NCI-H2029 (cell line): ENCODE data around the gene KLHDC4.
"Not testable (repeated sequence)": the region's sequence is repeated elsewhere in the genome, so short reads cannot be mapped to it uniquely, and the experiment has no call there.

Source experiments
- DNase-seq: peaks from one replicate; lab custom pipeline; 2025; lab: John Stamatoyannopoulos, UW

KLHDC4 gene

DNA sequence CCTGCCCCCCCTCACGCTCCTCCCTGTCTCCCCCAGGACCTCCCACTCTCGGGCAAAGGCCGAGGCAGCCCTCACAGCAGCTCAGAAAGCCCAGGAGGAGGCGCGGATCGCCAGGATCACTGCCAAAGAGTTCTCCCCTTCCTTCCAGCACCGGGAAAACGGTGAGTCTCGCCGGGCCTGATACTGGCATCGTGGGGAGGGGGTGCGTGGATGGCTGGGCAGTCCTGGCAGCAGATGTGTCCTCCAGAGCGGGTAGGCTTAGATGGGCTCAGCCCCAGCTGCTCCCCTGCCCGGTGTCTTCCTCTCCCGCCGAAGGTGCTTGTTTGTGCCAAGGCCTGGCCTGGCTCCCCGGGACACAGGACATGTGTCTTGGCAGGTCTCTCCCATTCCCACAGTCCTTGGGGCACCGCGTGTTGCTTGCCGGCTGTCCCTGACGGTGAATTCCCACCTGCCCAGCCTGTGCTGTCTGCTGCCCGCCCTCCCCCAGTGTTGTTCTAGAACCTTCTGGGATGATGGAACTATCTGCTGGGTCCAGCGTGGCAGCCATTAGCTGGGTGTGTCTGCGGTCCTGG, 81.6 kb downstream of the KLHDC4 start:
- DNase-seq = no peak

DNA sequence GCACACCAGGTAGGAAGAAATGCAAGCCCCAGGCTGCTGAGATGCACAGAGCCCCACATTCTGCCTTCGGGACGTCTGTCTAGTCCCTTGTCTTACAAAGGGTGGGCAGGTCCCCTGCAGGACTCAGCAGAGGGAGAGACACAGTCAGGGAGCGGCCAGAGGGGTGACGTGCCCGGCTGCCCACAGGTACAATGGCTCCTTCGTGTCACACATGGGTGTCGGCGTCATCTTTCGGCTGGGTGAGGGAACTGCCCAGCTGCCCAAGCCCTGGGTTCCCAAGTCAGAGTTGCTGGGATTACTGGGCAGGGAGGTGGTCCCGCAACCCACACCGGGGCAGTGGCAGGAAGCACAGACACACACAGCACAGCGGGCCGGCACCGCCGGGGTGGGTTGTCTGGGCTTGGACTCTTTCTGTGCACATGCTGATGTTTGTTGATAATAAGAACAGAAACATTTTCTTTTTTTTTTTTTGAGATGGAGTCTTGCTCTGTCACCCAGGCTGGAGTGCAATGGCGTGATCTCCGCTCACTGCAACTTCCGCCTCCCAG, 82.9 kb downstream of the KLHDC4 start:
- DNase-seq = no peak

DNA sequence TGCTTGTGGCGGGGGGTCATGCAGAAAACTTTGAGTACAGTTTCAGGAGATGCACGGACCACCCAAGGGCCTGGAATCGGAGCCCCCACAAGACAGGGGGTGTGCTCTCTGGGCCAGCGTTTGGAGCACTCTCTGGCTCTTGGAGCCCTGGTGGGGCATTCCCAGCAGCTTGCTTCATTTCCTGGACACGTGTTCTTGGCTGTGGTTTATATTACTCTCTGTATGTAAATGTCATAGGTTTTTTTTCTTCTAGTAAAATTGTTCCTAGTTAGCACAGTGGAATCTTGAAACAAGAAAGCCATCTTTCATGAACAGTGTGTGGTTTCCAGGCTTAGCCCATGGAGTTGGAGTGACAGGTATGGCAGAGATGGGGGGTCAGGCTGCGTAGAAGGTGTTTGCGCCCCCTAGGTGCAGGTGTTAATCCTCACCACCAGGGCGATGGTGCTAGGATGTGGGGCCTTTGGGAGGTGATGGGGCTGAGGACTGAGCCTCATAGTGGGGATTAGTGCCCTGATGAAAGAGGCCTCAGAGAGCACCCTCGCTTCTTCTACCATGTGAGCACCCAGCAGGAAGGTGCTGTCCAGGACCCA, 83.7 kb downstream of the KLHDC4 start:
- no peak for DNase-seq

DNA sequence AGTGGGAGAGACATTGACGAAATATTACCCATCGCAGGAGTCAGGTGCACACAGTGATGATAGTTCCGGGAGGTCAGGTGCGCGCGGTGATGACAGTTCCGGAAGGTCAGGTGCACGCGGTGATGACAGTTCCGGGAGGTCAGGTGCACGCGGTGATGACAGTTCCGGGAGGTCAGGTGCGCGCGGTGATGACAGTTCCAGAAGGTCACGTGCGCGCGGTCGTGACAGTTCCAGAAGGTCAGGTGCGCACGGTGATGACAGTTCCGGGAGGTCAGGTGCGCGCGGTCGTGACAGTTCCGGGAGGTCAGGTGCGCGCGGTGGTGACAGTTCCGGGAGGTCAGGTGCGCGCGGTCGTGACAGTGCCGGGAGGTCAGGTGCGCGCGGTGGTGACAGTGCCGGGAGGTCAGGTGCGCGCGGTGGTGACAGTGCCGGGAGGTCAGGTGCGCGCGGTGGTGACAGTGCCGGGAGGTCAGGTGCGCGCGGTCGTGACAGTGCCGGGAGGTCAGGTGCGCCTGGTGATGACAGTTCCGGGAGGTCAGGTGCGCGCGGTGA, 84.7 kb downstream of the KLHDC4 start:
- DNase-seq = not testable (repeated sequence)

DNA sequence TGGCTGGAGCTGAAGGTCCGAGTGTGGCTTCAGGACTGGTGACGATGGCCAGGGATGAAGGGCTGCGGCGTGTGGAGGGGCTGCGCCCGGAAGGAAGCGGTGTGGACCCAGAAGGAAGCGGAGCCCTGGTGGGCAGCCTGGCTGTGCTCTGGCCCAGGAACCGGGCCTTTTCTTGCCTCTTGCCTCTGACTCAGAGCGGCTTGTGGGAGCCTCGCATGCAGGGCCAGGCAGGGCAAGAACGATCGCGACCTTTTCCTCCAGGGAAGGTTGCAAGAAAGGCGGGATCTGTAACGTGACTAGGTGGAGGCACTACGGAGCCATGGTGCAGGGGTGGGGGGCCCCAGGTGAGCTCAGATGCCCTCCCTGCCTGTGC, 85.5 kb downstream of the KLHDC4 start:
- DNase-seq = no peak

DNA sequence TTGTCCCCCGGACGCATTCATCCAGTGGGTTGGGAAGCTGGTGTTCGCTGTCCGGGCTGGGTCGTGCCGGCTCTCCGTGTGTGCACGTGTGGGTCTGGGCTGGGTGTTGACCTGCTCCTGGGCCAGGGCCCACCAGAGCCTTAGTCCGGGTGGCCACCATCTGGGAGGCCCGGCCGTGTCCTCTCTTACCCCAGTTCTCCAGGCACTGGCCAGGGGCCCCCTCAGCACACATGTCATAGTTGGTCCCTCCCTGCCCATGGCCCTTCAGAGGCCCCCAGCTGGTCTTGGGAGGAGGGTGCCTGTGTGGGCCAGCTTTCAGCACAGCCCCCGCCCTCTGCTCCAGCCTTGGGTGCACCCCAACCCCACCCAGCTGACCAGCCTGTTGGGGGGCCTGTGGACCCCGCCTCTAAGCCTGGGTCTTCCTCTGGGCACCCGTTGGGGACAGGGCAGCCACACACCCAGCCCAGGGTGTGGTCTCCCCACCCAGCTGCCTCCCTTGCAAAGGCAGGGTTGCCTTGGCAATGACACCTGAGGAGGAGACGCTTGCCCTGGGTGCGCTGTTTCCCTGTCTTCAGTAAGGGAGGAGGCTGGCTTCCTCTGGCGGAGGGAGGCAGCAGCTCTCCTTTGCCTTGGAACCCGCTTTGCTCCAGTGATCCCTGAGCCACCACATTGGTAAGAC, 86.1 kb downstream of the KLHDC4 start:
- no peak for DNase-seq

DNA sequence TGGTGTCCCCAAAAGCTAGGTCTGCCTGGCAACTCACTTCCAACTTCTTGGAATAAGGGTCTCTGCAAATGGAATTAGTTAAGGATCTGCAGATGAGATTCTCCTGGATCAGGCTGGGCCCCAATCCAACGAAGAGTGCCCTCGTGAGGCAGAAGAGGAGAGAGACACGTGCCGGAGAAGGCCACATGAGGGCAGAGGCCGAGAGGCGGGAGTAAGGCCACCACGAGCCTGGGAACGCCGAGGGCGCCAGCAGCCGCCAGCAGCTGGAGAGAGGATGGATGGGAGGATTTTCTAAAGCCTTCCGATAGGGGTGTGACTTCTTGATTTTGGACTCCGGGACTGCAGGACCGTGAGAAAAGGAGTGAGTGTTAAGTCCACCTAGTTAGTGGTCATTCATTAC, 87.2 kb downstream of the KLHDC4 start:
- DNase-seq = no peak

DNA sequence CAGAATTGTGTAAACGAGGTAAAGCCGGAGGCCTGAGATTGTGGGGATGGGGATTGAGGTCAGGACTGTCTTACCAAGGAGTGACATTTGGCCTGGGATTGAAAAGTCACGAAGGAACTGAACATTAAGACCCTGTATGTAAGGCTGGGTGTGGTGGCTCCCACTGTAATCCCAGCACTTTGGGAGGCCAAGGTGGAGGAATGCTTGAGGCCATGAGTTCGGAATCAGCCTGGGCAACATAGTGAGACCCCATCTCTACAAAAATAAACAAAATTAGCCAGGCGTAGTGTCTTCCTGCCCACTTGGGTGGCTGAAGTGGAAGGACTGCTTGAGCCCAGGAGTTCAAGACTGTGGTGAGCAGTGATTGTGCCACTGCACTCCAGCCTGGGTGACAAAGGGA, 88.0 kb downstream of the KLHDC4 start:
- DNase-seq = no peak

DNA sequence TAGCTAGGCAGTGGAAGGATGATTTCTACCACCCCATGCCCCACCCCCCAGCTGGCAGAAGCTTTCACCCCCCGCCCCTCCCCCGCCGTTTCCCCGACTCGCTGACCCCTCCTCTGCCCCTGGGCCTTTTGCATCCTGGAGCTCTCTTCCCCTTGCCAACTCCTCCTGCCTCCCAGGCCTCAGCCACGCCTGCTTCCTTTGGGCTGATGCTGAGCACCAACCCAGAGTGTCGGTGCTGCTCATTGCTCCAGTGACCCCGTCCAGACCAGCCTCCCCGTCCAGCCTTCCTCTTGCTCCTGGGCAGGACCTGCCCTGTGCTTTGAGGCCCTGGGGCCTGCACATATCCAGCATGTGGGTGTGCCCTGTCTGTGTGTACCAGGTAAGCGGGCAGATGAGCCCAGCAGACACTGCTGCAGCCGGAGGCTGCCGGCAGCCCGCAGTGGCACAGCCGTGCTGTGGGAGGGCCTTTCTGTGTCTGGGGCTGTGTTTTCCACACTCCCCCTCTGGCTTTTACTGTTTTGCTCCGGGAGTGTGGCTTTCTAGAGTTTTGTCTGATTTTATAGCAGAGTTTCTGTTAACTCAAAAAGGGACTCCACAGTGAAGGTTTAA, 90.6 kb downstream of the KLHDC4 start:
- no peak for DNase-seq

DNA sequence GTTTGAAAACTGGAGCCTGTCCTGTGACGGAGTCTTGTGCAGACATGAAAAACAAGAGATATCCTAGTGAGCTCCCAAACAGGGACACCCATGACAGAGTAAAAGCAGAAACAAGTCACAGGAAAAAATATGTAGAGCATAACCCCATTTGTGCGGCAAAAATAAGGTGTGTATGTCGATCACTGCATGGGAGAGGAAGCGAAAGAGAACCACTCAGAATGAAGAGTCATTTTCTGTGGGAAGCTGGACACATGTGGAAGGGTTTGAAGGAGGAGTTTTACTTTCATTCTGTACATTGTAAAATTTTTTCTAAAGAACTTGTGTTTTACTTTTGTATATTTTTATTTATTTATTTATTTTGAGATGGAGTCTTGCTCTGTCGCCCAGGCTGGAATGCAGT, 91.4 kb downstream of the KLHDC4 start:
- no peak for DNase-seq

DNA sequence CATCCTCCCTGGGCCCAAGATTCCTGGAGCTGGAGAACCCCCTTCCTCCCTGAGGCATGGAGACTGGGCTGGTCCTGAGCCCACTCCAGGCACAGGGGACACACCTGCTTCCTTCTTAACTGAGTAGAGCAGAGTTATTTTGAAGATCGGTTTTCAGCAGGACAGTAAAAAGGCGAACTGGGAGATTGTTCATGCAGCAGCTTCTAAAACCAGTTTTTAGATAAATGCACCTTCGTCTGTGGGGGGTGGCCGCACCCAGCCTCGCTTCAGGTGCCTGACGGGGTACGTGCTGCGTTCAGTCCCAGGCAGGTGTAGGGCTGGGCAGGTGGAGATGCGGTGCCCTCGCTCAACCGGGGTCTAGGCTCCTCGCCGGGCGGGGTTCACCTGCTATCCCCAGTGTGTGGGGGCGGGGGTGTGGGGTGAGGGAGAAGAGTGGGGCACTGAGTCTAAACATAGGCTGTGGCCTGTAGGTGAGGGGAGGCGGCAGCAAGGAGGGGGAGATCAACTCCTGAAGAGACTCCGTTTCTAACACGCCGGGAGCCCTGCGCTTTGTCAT, 94.0 kb downstream of the KLHDC4 start:
- no peak for DNase-seq

DNA sequence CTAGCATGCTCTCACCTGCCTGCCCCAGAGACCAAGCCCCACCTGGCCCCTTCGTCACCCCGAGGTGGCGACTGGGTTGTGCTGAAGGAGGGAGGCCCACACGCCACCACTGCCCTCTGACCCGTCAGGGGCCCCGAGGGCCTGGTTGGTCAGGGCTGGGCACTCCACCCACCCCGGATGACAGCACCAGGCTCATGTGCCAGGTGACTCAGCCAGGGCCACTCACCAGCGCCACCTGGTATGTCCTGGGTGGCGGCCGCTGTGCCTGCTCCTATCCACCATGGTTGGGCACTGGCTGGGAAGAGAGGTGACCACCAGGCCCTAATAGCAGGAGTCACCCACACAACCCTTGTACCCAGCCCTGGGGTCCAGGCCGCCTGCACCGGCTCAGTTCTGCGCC, 94.6 kb downstream of the KLHDC4 start:
- DNase-seq = no peak

DNA sequence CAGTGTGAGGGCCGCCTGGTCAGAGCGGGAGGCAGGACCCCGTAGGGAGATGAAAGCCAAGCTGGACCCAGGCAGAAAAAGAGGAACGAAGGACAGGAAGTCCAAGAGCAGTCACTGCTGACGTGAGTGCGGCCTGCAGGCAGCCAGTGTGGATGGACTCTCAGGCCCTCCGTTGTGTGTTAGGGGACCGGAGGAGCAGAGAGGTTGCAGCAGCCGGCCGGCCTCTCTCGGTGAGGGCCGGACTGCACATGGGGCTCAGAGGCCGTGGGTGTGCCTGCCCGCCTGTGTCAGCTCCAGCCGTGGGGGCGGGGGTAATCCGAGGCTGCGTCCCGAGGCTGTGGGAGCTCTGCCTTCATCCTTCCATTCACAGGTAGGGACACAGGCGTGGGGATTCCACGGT, 96.1 kb downstream of the KLHDC4 start:
- no peak for DNase-seq

DNA sequence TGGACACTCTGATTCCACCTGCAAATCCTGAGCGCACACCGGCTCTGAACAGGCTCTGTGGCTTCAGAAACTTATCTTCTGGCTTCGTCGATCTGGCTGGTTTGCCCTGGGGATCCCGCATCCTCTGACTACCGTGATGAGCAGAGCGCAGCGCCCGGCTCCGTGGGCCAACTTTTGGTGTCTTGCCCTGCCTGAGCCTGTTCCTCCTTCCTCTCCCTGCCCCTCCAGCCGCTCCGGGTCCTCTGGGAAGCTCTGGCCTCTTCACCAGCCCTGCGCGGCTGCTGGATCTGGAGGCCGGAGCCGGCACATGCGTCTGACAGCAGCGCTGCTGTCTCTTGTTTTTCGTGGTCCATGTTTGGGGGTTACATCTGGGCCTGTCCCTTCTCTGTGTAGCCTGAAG, 97.8 kb downstream of the KLHDC4 start:
- DNase-seq = no peak

DNA sequence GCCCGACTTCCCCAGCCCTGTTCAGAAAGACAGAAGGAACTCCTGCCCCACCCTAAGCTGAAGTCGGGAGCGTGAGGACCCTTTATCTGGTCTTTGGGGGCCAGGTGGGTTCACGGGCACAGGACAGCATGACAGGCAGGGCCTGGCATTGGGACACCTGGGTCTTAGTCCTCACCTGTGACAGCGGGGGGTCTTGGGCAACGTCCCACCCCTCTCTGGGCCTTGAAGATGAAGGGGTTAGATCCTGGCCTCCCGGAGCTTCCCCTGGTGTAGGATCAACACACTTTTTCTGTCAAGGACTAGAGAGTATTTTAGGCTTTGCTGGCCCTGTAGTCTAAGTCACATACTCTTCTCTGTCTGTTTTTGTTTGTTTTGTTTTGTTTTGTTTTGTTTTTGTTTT, 98.3 kb downstream of the KLHDC4 start:
- no peak for DNase-seq

DNA sequence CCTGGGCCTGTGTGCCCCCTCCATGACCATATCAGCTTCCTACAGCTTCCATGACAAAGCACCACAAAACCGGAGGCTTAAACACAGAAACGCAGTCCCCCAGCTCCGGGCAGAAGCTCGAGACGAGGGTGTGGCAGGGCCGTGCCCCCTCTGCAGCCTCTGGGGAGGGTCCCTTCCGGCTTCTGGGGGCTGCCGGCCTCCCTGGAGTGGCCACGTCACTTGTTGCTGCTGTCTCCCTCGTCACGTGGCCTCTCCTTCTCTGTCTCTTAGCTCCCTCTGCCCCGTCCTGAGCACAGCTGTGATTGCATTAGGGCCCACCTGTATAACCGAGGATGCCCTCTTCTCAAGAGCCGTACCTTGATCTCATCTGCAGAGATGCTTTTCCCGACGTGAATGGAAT, 98.9 kb downstream of the KLHDC4 start:
- DNase-seq = no peak

DNA sequence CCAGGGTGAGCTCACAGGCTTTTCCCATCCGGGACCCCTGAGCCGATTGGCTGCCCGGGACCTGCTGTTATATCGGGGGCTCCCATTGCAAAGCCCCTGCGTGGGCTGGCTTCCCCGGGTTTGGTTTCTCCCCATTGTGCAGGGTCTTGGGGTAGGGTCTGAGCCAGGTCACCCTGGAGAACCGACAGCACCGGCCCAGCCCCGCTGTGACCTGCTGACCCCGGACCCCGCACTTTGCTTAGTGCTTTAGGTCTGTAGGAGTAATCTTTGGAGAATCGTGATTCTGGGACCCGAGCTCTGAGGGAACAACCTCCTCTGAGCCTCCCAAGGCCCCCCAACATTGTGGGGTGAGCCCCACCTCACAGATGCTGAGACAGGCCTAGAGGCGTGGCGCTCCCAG, 100.6 kb downstream of the KLHDC4 start:
- DNase-seq = no peak

DNA sequence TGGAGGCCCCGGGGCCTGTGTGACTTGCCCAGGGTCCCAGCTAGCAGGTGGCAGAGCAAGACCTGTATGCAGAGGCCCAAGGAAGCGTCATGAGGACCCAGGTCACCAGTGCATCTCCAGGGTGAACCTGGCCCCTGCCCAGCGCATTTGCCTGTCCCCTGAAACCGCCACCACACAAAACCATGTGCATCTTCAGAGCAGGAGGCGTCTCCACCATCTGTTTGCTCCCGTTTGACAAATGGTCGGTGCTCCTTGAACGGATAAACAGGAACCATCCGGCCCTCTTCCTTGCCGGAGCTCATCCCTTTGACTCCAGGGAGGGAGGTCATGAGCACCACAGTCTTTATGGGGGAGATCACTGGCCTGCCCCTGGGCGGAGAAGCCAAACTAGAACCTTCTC, 101.0 kb downstream of the KLHDC4 start:
- no peak for DNase-seq

DNA sequence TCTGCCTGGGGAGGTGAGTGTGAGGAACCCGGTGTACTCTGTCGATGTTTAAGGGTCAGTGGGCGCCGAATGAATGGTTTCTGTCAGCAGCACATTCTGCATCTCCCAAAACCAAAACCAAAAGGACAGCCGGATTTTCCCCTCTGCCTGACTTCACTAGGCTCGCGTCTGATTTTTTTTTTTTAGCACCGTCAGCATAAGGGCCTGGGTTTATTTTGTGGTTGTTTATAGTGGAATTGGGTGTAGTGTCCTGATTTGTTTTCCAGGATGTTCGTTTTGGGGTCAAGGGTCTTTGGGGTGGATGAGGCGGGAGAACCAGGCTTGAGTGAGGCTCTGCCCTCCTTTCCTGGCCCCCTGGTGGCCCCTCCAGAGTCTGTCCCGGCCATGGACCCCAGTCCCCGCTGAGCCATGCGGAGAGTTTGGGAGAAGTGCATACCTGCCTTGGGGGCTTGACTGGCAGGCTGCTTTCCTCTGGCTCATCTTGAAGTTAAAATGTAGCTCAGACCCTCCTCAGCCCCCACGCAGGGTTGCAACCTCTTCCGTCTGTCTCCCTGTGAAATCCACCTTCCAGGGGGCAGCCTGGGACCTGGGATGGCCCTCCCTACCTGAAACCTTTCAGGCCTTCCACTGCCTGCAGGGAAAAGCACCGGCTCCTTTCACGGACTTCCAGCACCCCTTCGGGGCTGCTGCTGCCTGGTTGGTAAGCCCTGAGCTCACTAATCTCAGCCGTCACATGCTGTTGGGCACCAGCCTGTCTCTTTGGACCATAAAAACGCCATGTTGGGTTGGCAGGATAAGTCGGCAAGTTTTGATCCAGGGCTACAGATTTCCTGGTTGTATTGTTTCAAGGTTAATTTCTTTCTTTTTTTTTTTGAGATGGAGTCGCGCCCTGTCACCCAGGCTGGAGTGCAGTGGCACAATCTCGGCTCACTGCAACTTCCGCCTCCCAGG, 103.3 kb downstream of the KLHDC4 start:
- no peak for DNase-seq

DNA sequence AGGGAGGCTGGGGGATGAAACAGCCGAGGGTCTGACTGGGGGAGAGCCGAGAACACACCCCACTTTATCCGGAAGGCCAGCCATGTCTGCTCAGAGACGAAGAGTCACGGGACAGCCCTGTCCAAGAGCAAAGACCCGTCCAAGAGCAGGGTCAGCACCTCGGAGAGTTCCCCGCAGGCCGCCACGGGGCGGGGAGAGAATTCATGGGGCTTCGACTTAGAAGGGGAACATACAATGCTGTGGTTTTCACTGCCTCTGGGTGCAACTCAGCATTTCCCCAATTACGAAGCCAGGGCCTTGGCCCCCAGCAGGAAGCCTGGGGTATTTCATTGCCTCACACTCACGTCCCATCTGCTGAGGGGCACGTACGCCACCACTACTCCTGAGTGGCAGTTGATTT, 104.2 kb downstream of the KLHDC4 start:
- no peak for DNase-seq

DNA sequence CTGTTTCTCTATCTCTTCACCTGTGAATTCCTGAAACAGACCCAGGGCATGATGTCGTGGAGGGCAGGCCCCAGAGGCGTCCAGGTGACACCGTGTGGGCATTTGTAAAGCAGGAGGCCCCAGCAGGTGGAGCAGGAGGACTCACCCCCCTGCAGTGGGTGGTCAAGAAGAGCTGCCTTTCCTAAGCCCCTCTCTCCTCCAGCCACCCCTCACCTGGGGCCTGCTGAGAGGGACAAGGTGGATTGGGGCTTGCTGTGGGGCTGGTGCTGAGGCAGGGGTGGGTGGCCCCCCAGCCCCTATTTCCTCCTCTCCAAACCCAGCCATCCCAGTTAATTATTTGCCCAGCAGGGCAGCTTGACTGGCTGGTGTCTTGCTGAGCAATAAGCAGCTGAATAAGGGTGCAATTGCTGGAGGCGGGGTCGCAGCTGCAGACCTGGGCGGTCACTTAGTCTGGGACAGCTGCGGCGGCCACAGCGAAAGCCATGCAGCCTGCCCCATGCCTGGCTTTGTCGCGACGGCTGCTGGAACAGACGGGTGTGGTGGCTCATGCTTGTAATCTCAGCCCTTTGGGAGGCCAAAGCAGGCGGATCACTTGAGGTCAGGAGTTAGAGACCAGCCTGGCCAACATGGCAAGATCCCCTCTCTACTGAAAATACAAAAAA, 107.1 kb downstream of the KLHDC4 start:
- no peak for DNase-seq
